Cardiac fibroblast (primary cell): ENCODE measurements around the gene LAMB4.
A peak's percentile ranks its signal among the peaks of the same experiment; 100 is the strongest.

Experiments used
- DNase-seq, 2 donors: peaks; one replicate each; pipeline versions ENCODE4 v3.0.0 to v3.0.0-alpha.2; 2010; ENCODE audit warnings: low read depth in 2 of 2
- H3K4me3 ChIP-seq, 2 donors: replicated peaks in 1 of 2; 1 replicate in 1 of 2; 2 replicates in 1 of 2; pipeline ENCODE4 v1.5.1; 2011; ENCODE audit warnings: low read depth in 2 of 2, low read length in 2 of 2, mild to moderate bottlenecking in 2 of 2, moderate library complexity in 1 of 2
- CTCF ChIP-seq: IDR thresholded peaks from one replicate; pipeline ENCODE4 v1.5.1; 2011; ENCODE audit warnings: low read depth, mild to moderate bottlenecking, low read length, inconsistent platforms

Gene LAMB4

GRCh38 chr7:108030516-108030915 is 99.6 kb downstream of the LAMB4 start:
- DNase-seq, result peak in 1 of 2 donors; percentile 69
- TF ChIP-seq CTCF, result no peak
- H3K4me3 ChIP-seq, result no peak overlapping the region

- DNase-seq, result no peak
- no peak overlapping the region for H3K4me3 ChIP-seq
- no peak for TF ChIP-seq CTCF
Observed at GRCh38 chr7:108029034-108029433, 101.1 kb downstream of the LAMB4 start.

- DNase-seq, result no peak
- no peak for TF ChIP-seq CTCF
- no peak overlapping the region for H3K4me3 ChIP-seq
Observed at GRCh38 chr7:108028111-108028510, 102.0 kb downstream of the LAMB4 start.

- H3K4me3 ChIP-seq, result no peak overlapping the region
- no peak for DNase-seq
- no peak for TF ChIP-seq CTCF
Observed at GRCh38 chr7:108027239-108027638, 102.9 kb downstream of the LAMB4 start.

- H3K4me3 ChIP-seq, result no peak overlapping the region
- TF ChIP-seq CTCF, result no peak
- DNase-seq, result peak in 1 of 2 donors; percentile 44
Observed at GRCh38 chr7:108026647-108027046, 103.5 kb downstream of the LAMB4 start.

- no peak for DNase-seq
- H3K4me3 ChIP-seq, result no peak overlapping the region
- no peak for TF ChIP-seq CTCF
Observed at GRCh38 chr7:108026116-108026515, 104.0 kb downstream of the LAMB4 start.

GRCh38 chr7:108024538-108024937 is 105.6 kb downstream of the LAMB4 start:
- TF ChIP-seq CTCF, result no peak
- DNase-seq, result no peak
- H3K4me3 ChIP-seq, result no peak overlapping the region
